ENCODE results near the gene ZXDC.

Gene ZXDC

DNA sequence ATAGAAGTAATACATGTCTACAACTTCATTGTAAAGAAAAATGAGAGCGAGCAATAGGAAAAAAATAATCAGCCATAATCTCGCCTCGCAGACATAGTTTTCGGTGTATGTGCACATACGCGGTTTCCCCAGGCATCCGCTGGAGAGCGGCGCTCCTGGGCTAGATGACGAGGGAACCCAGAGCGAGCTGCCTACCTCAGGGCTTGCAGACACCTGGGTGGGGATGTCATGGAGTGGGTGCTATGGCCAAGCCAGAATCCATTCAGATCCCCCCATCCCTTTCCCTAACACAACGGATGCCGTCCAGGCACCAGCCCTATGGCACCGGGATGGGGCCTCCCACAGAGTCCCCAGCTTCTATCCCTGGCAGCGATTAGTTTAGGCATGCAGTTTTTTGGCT, 85.5 kb downstream of the ZXDC start:
- no peak for DNase-seq

DNA sequence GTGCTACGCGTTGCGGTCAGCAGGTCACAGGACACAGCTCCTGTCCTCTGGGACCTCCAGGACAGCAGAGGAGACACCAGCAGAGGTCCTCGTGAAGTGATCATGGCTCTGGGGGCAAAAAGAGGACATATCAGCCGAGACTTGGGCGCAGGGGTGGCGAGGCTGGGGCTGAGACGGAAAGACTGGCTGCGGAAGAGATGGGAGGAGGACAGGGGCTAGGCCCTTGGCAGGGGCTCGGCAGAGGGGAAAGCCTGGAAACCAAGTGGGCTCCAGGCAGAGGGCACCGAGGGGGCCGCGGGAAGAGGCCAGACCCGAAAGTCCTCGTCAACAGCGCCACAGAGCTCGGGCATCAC, 85.9 kb downstream of the ZXDC start:
- DNase-seq, result no peak

DNA sequence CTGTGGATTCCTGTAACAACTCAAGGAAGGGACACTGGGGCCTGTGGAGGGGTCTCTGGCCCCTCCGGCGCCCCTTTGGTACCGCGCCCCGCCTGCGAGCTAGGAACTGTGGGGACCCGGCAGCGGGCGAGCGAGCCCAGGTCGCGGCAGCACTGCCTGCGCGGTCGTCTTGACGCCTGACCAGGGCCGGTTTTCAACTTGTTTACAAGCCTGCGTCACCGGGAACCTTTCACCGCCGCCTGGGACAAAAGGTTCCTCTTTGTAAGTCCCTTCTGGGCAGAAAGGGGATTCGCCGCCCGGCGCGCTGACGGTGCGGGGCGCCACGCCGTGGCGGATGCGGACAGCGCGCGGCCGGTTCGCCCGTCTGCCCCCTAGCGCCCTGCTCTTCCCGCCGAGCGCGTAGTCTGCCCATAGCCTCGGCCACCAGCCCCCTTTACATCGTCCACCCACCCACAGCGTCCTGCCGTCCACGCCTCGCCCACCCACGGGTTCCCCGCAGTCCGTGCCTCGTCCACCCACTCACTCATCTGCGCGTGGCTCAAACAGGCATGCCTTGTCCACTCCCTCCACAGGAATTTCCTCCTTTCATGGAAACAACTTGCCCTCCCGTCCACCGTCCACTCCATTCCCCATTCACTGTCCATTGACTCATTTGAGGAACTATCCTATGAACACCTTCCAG, 86.4 kb downstream of the ZXDC start:
- DNase-seq, result peak; percentile 16

Data from NCI-H510A (cell line).